Stimulated activated naive CD8-positive, alpha-beta T cell treated with anti-CD3 and anti-CD28 coated beads, Interleukin-15, Interleukin-2, amounts not matched to agents 100 ng/mL and 50 ng/mL, for 24 hours (primary cell): Measurements from ENCODE around the gene AIP.

Experiments
- H3K27ac Mint-ChIP-seq: one replicate; pipeline ENCODE4 v1.8.0; 2021; ENCODE audit warnings: mild to moderate bottlenecking, mixed read lengths
- H3K27me3 Mint-ChIP-seq: one replicate; pipeline ENCODE4 v1.8.0; 2021; ENCODE audit warnings: mixed read lengths
- H3K36me3 Mint-ChIP-seq: one replicate; pipeline ENCODE4 v1.8.0; 2021; ENCODE audit warnings: low read depth, mixed read lengths
- H3K4me1 Mint-ChIP-seq: one replicate; pipeline ENCODE4 v1.8.0; 2021; ENCODE audit warnings: low read depth, mixed read lengths
- H3K4me3 Mint-ChIP-seq: one replicate; pipeline ENCODE4 v1.8.0; 2021; ENCODE audit warnings: mild to moderate bottlenecking, mixed read lengths
- H3K9me3 Mint-ChIP-seq: one replicate; pipeline ENCODE4 v1.8.0; 2021; ENCODE audit warnings: mixed read lengths

The AIP gene

GRCh38 chr11:67535561-67535960, 52.7 kb downstream of the AIP start:
- Mint-ChIP-seq H3K27ac (no peak overlapping the region), H3K9me3 (peaks cover 6% of the 10 kb centered on the region), H3K27me3 (peaks cover 8% of the 10 kb centered on the region), H3K36me3 (no peaks in the 10 kb centered on the region), H3K4me1 (no peaks in the 10 kb centered on the region), H3K4me3 (no peak overlapping the region)

- peaks cover 8% of the 10 kb centered on the region for H3K27me3 Mint-ChIP-seq
- no peaks in the 10 kb centered on the region for H3K36me3 Mint-ChIP-seq
- H3K4me1 Mint-ChIP-seq: no peaks in the 10 kb centered on the region
- H3K4me3 Mint-ChIP-seq: no peak overlapping the region
- no peak overlapping the region for H3K27ac Mint-ChIP-seq
- H3K9me3 Mint-ChIP-seq: peaks cover 6% of the 10 kb centered on the region
These were observed 55.5 kb downstream of the AIP start for GRCh38 chr11:67538306-67538705.

- Mint-ChIP-seq H3K27ac (no peak overlapping the region), H3K4me3 (no peak overlapping the region), H3K9me3 (peaks cover 3% of the 10 kb centered on the region), H3K27me3 (peaks cover 5% of the 10 kb centered on the region), H3K4me1 (no peaks in the 10 kb centered on the region), H3K36me3 (no peaks in the 10 kb centered on the region)
These were observed 56.1 kb downstream of the AIP start for GRCh38 chr11:67538823-67539505.

DNA sequence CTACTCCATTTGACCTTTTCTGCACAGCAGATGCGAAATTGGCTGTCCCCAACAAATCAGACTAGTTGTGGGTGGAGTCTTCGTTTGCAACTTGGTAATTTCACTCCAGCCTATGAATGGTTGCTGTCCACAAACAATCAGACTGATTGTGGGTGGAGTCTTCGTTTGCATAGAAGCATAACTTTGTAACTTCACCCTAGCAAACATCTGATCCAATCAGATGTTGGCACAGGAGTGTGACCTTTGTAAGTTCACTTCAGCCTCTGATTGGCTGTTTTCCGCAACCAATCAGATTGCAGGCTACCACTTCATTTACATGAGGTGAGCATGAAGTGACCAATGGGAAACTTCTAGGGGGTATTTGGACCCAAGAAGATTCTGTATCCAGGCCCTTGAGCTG, 56.7 kb downstream of the AIP start:
- H3K36me3 Mint-ChIP-seq: no peaks in the 10 kb centered on the region
- no peak overlapping the region for H3K4me3 Mint-ChIP-seq
- no peak overlapping the region for H3K27ac Mint-ChIP-seq
- H3K27me3 Mint-ChIP-seq: peaks cover 4% of the 10 kb centered on the region
- H3K4me1 Mint-ChIP-seq: no peaks in the 10 kb centered on the region
- H3K9me3 Mint-ChIP-seq: no peaks in the 10 kb centered on the region
